ENCODE results near the gene VPS36. TPM values are rescaled to one million over a fixed set of nuclear protein-coding genes. Genes with fewer than 3 reads are reported as not detected.
"Not testable (repeated sequence)": the region's sequence is repeated elsewhere in the genome, so short reads cannot be mapped to it uniquely, and the experiment has no call there.

The VPS36 gene
- total RNA-seq, 1 experiment from 2014 or later: 21.3 TPM

GRCh38 chr13:52446265-52446664 lies 4.2 kb downstream of the VPS36 start:
- DNase-seq (ENCODE audit: low read depth): no peak

GRCh38 chr13:52432456-52432855 lies 18.0 kb downstream of the VPS36 start:
- DNase-seq (ENCODE audit: low read depth): no peak

DNA sequence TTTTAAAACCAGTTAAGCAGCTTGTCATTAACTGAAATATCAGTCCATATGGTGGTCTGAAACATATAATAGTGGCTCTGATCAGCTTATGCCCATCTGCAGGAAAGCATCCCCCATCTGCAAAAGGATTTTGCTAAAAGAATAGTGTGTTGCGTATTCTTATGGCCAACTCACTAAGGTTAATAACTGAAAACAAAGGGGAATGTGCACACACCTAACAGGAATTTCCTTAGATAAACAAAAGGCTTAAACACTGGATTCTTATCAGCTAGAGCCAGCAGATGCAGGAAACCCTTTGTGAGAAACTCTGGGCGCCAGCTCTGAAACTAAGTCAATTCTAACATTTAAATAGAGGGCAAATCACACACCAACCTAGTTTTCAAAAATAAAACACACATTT lies 22.1 kb downstream of the VPS36 start:
- DNase-seq (ENCODE audit: low read depth): peak; percentile 72

DNA sequence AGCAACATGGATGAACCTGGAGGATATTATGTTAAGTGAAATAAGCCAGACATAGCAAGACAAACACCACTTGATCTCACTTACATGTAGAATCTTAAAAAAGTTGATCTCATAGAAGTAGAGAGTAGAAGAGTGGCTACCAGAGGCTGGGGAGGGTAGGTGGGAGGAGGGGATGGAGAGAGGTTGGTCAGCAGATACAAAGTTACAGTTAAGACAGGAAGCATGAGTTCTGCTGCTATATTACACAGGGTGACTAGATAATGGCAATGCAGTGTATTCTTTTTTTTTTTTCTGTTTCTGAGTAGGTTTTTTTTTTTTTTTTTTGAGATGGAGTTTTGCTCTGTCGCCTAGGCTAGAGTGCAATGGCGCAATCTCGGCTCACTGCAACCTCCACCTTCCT lies 29.2 kb downstream of the VPS36 start:
- no peak for DNase-seq (ENCODE audit: low read depth)

DNA sequence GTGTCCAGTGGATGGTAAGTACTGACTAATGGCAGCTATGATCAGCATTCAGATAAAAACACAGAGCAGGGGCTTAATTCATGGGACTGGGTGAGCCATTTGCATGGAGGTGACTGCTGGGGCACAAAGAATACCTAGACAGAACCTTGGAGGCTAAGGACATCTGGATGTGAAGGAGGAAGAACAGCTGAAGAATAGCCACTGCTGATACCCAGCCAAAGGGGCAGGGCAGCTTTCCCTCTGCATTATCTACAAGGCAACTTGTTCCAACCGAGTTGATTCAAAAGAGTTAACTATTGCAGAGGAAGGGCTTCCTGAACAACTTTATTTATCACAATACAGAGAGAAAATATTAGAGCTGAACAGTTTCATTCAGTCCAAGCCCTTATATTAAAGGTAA lies 31.4 kb downstream of the VPS36 start:
- DNase-seq (ENCODE audit: low read depth): no peak

DNA sequence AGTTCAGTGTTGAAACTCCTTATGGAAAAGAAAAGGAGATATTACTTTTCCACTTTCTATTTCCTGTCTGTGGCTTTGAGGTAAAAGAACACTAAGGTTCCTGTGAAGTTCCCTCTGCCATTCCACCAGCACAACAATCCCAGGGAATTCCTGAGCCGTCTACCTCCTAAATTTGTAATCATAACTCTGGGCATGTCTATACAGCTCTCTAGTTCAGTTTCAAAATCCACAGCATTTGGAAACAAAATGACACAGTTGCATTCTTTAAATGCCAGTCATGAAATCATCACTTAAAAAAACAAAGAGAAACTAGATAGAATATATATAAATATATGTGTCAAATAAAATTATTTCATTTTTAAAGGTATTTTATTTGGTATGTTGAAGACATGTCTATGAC lies 35.5 kb downstream of the VPS36 start:
- DNase-seq (ENCODE audit: low read depth): peak; percentile 17

DNA sequence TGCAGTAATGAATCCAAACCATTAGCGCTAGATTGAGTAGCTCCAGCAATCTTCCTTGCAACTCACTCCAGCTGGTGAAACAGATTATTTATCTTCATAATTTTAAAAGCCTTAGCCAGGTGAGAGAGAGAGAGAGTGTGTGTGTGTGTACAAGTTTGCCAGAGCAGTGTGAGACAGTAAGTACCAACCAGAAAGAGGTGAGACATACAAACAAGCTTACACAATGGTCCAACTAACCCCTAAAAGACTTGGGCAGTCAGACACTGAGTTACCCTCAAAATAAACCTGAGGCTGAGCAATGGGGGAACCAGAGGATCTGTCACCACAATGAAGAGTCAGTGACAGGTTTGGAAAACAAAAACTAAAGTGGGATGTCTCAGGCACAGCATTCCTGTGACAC lies 36.4 kb downstream of the VPS36 start:
- DNase-seq (ENCODE audit: low read depth): no peak

DNA sequence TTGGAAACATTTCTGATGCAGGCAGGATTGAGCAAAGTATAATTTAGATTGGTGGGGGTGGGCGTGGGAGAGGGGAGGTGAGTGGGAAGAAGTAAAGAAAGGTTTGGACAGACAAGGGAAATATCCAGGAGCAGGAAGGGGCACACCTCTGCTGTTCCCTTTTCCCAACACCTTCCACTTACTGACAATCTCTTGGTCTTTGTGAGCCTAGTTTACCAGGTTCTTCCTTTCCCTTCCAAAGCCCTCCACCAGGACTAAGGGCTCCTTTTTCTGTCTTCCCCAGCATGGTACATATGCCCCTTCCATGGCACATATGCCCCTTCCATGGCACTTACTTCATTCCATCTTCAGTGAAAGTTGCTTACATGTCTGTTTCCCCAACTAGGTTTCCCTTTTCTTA lies 38.3 kb downstream of the VPS36 start:
- no peak for DNase-seq (ENCODE audit: low read depth)

GRCh38 chr13:52411629-52412028 lies 38.8 kb downstream of the VPS36 start:
- peak; percentile 17 for DNase-seq (ENCODE audit: low read depth)

DNA sequence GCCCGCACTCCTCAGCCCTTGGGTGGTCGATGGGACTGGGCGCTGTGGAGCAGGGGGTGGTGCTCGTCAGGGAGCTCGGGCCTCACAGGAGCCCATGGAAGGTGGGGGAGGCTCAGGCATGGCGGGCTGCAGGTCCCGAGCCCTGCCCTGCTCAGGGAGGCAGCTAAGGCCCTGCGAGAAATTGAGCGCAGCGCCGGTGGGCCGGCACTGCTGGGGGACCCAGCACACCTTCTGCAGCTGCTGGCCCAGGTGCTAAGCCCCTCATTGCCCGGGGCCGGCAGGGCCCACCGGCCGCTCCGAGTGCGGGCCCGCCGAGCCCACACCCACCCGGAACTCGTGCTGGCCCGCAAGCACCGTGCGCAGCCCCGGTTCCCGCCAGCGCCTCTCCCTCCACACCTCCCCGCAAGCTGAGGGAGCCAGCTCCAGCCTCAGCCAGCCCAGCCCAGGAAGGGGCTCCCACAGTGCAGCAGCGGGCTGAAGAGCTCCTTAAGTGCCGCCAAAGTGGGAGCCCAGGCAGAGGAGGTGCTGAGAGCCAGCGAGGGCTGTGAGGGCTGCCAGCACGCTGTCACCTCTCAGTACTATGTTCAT lies 42.3 kb downstream of the VPS36 start:
- not testable (repeated sequence) for DNase-seq (ENCODE audit: low read depth)

DNA sequence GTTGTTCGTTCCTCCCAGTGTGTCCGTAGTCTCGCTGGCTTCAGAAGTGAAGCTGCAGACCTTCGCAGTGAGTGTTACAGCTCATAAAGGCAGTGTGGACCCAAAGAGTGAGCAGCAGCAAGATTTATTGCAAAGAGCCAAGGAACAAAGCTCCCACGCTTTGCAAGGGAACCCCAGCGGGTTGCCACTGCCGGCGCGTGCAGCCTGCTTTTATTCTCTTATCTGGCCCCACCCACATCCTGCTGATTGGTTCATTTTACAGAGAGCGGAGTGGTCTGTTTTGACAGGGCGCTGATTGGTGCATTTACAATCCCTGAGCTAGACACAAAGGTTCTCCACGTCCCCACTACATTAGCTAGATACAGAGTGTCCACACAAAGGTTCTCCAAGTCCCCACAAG lies 43.0 kb downstream of the VPS36 start:
- DNase-seq (ENCODE audit: low read depth): not testable (repeated sequence)

DNA sequence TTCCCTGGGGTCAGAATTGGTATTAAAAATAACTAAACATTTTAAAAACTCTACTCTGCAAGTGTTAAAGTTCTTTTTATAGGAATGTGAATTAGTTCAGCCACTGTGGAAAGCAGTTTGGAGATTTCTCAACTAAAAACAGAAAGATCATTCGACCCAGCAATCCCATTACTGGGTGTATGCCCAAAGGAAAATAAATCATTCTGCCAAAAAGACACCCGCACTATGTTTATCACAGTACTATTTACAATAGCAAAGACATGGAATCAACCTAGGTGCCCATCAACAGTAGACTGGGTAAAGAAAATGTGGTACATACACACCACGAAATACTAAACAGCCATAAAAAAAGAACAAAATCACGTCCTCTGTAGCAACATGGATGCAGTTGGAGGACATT lies 43.8 kb downstream of the VPS36 start:
- no peak for DNase-seq (ENCODE audit: low read depth)

DNA sequence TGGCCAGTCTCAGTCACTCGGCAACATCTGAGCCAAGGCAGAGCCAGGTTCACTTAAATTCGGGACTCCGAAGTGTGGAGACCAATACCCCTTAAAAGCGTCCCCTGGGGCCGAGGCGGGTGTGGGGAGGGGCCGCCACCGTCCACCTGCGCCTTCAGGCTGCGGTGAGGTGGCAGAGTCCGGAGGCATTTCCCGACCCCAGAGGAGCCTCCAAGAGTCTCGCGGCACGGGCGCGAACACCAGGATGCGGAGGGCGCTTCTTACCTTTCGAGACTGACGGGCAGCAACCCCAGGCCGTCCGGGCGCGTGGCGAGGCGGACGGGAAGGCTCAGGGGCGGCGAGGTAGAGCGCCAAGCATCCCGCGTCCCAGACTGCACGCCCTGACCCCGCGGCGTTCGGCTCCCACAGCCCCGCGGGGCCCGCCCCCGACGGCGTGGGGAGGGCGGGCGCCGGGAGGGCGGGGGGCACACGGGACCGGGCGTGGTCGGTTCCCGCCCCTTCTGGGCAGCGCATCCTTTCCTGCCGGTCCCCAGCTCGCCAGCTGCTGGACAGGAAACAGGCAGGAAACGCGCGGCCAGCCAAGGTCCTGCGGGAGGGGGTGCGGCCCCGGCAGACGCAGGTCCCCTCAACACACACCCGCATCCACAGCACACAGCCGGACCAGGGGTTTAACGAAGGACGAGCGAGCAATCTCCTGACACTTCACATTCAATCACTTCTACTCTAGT lies 44.5 kb downstream of the VPS36 start, which contains the start of gene THSD1:
Gene THSD1, minus strand, starts transcription at position 406 of the 728 bp plus-strand sequence. CDS start 3,572 bp downstream, outside the sequence.
- DNase-seq (ENCODE audit: low read depth): peak; percentile 47

- DNase-seq (ENCODE audit: low read depth): no peak
Observed at GRCh38 chr13:52405369-52405766, 45.1 kb downstream of the VPS36 start.

GRCh38 chr13:52399708-52400107 lies 50.7 kb downstream of the VPS36 start:
- no peak for DNase-seq (ENCODE audit: low read depth)

GRCh38 chr13:52399046-52399445 lies 51.4 kb downstream of the VPS36 start:
- no peak for DNase-seq (ENCODE audit: low read depth)

DNA sequence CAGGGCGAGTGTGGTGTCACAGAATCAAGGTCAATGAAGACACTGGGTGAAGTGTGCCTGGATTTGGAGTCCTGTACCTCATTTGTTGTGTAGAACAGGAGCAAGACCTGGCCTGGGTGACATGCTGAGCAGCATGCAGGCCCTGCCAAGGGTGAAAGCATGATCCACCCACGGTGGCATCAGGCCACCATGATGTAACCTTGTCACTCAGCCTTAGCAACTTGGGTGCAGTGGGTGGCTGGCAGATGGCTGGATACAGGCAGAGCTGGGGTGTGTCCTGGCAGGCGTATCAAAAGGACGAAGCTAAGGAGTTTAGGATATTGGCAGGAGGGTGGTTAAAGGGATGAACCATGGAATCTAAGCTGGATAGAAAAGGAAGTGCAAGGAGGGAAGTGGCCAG lies 54.7 kb downstream of the VPS36 start:
- DNase-seq (ENCODE audit: low read depth): no peak

GRCh38 chr13:52394586-52394985 lies 55.8 kb downstream of the VPS36 start:
- DNase-seq (ENCODE audit: low read depth): no peak

GRCh38 chr13:52393572-52394357 lies 56.7 kb downstream of the VPS36 start:
- DNase-seq (ENCODE audit: low read depth): no peak

DNA sequence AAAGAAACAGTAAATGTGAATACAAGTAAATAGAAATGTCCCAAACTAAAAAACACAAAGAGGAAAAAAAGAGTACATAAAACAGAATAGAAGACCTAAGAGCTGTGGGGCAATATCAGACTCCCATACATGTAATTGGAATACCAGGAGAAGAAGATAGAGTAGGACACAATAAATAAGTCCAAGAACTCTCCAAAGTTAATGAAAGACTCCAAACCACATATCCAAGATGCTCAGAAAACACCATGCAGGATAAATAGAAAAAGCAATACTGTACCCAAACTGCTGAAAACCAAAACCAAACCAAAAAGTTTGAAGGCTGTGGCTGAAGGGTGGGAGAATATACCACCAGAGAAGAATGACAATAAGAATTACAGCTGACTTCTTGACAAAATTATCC lies 62.7 kb downstream of the VPS36 start:
- DNase-seq (ENCODE audit: low read depth): no peak

GRCh38 chr13:52385870-52386269 lies 64.6 kb downstream of the VPS36 start:
- no peak for DNase-seq (ENCODE audit: low read depth)

GRCh38 chr13:52383366-52383765 lies 67.1 kb downstream of the VPS36 start:
- no peak for DNase-seq (ENCODE audit: low read depth)

GRCh38 chr13:52378312-52378711 lies 72.1 kb downstream of the VPS36 start:
- no peak for DNase-seq (ENCODE audit: low read depth)
